Glomerular endothelial cell (primary cell): ENCODE data around the gene PNPLA2. TPM values are rescaled to one million over a fixed set of nuclear protein-coding genes. Genes with fewer than 3 reads are reported as not detected.

ENCODE experiments used
- DNase-seq: peaks from one replicate; pipeline ENCODE4 v3.0.0-alpha.2; 2011; ENCODE audit warnings: low read depth, low spot score; ENCODE audit errors: extremely low read depth
- total RNA-seq: library from RNA; depleted of rRNA; stranded (reverse); fragments of >200 nt; gene quantifications from 2 replicates; pipeline ENCODE4 v1.2.3, GENCODE V29; 2015

PNPLA2 gene, protein sequence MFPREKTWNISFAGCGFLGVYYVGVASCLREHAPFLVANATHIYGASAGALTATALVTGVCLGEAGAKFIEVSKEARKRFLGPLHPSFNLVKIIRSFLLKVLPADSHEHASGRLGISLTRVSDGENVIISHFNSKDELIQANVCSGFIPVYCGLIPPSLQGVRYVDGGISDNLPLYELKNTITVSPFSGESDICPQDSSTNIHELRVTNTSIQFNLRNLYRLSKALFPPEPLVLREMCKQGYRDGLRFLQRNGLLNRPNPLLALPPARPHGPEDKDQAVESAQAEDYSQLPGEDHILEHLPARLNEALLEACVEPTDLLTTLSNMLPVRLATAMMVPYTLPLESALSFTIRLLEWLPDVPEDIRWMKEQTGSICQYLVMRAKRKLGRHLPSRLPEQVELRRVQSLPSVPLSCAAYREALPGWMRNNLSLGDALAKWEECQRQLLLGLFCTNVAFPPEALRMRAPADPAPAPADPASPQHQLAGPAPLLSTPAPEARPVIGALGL
- 27.4 and 58.0 TPM in 2 replicates for total RNA-seq

DNA sequence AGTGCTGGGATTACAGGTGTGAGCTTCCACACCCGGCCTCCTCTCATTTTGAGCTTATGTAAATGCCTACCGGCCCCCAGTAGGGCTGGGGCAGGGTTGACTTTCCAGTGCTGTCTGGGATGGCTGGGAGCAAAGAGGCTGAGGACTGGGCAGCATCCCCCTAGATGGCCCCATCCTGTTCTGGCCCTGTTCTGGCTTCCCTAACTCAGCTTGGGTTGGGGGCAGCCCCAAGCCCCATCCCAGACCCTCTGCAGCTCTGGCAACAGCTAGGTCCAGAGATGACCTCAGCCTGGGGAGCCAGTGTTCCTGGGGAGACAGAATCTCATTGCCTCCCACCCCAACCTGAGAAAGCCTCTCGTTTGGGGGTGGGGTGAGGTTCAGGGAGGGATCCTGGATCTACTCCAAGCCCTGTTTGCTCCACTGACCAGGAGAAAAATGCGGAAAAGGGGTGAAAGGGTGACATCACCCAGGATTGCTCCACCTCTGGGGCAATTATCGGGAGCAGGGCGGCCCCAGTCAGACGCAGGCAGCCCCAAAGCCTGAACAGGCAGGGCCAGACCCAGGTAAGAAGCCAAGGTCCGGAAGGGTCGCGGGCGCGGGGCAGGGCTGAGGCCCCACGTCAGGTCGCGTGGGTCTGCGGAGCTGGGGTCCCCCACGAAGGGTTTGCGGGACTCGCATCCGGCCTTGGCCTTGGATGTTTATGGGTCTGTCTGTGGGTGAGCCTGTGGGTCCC, at the start of gene PNPLA2:
Gene PNPLA2 (plus strand): TSS at position 519 of the 733 bp plus-strand sequence. CDS start 805 bp downstream, outside the sequence.
- no peak for DNase-seq

DNA sequence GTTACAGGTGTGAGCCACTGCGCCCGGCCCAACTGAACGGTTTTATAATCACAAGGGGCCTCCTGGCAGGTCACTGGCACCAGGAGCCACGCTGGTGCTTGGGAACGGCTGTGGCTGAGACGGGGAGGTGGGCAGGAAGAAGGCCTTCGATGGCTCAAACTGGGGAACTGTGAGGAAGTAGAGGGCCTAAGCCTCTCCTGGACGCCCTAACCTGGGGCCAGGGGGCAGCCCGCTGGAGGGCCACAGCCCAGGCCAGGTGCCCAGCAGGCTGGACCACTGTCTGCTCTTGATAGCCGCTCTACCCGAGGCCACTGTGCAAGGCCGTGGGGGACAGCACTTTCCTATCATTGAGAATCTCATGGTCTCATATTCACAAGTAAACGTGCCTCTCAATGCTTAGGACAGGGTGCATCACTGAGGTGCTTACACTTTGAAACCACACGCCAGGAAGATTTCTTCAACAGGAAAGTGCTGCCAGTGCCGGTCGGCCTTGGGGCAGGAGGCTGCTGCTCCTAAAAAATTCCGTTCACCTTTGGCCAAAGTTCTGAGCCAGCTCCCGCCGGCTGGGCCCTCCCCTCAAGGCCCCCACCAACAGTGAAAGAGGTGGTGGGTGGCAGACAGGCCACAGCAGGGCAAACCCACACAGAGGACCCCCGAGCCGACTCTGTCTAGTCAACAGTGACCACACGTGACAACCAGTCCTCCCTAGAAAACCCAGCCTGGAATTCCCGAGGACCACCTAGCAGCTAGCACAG, 48.6 kb upstream of the PNPLA2 start:
- DNase-seq: no peak

DNA sequence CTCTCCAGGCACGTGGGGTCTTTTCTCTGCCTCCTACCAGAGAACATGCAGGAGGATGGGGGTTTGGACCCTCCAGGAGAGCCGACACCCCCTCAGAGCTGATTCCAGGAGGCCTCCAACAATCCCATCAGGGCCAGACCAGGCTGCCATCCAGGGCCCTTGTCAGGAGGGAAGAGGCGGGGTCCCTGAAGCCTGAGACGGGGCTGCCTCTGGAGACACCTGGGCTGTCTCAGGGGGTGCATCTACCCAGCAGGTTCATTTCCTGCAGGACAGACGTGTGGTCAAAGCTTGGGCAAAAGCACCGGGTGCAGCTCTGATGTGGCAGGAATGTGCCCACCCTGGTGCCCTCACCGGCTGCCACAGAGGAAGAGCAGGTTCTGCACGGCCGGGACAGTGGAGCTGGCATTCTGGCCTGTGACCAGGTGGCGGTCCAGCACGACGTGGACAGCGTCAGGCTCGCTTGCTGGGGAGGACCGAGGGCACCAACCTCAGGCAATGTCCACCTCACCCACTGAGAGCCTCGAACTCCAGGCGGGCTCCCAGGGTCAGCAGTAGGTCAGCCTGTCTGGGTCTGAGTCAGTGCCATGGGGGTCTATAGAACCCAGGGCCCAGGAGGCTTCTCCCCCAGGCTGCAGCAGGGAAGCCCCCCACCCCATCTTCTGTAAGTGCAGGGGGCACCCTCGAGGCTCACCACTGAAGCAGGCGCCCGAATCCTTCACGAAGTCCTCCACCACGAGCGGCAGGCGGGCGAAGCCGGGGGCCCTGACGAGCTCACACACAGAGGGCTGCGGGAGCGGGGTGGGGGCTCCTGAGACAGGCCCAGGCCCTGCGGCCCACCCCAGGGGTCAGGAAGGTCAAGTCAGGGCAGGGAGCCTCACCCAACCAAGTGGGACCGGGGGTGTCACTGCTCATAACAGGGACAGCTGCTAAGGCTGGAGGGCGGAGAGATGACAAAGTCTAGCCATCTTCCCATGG, 47.8 kb upstream of the PNPLA2 start:
- DNase-seq: no peak

DNA sequence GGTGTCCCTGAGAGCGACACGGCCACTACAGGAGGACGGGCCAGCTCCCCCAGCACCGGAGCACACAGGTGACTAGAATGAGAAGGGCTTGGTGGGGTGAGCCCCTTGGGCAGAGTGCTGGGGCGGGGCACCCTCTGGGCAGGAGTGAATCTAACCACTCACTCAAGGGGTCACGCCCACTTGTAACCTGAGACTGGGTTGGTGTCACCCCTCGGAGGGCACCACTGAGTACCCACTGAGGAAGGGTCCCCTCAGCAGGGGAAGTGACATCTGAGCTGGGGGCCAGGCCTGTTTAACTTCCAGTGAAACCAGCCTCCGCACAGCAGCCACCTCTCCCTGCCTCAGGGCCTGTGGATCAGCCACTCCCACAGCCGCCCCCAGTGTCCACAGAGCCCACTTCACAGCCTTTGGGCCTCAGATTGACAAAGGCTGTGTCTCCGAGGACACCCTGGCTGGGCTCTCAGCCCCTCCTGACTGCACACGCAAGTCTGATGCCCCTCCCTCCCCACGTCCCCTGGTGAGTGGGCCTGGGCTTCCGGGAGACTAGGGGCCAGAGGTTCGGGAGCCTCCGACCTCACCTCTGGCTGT, 47.0 kb upstream of the PNPLA2 start:
- DNase-seq: no peak

DNA sequence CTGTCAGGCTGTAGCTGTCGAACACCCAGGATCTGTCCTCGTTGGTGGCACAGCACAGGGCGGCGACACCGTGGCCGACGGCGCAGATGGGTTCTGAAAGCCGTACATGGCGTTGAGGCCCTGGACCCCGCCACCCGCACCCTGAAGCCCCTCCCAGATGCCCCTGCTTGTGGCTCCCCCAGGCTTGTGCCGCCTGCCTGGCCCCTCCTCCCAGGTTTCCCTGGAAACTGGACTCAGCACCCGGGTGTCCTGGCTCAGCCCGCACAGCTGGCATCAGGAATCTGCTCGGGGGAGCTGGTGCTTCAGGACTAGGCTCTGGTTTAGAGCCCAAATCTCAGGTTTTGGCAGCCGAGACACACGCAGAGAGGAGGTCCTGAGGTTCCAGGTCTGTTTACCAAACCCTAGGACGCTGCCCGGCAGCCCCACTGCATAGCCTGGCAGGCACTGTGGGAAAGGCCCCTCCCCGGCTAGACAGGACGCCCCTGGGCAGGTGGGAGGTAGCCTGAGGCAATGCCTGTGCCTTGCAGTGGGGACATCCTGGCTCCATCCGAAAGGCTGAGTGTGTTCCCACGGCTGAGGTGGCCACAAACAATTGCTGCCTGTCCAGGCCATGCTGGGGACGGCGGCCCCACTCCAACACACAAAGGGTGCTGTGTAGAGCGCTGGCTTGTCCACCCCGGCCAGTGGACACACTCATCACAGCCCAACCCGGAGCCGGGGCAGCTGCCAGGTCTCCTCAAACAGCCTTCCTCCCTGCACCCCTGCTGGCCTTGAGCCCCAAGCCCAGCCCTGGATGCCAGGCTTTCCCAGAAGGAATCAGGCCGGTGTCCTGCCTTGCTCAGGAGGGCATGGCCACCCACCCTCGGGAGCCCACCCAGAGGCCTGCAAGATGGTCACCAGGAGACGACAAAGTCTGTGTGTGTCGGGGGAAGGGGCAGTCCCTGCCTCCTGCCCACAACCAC, 46.0 kb upstream of the PNPLA2 start:
- no peak for DNase-seq

DNA sequence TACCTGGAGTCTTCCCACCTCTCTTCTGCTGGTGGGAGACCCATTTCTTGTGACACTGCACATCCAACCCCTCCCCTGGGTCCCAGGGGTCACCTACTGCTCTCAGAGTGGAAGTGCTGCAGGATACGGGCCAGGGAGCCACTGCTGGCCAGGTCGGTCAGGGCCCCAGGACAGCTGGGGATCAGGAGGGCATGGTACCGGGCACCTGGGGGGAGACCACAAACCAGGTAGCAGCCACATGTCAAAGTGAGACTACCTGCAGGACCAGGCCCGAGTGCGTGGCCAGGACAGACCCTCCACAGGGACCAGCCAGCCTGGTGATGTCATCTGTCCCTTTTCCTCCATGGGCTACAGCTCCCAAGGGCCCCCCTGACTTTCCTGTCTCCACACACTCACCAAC, 45.3 kb upstream of the PNPLA2 start:
- no peak for DNase-seq

DNA sequence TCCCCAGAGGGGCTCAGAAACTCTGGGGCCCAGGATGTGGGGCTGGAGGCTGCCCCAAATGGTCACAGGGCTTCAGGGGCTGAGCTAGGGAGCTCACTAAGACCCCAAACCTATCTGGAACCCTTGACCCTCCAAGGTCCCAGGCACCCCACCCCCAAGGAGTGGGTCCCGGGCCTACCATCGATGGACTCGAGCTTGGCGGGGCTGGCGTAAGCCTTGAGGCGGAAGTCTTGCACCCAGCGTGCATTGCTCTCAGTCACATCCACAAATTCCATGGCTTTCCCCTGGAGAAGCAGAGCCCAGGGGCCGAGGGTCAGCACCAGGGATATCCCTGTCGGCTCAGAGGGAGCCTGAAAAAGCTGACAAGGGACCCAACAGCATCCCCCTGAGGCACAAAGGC, 44.9 kb upstream of the PNPLA2 start:
- no peak for DNase-seq

DNA sequence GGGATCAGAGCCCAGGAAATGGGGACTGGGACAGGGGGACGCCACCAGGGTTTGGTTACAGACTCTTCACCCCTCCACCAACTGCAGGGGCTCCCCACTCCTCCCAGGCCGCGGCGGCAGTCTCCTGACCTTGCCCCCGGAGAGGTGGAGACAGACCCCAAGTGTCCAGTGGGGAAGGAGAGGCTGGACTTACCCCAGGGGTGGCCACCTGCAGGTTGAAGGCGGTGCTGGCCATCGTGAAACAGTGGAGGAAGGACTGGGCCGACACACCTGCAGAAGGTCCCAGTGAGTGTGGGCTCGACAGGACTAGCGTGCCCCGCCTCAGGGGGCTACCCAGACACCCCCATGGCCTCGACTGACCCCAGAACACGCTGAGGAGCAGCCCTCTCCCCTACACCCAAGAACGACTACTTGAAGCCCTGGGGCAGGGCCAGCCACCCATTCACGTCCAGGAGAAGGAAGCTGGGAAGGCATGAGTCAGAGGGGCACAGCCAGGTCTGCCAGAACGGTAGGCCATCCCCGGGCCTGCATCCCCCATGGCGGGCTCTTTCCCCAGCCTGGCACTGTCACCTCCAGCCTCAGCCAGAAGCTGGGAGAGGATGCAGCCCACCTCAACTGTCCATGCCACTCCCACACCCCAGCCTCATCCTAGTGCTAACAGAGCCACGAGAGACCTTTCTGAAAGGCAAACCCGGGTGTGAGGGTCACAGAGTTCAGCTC, 43.7 kb upstream of the PNPLA2 start:
- DNase-seq: no peak

DNA sequence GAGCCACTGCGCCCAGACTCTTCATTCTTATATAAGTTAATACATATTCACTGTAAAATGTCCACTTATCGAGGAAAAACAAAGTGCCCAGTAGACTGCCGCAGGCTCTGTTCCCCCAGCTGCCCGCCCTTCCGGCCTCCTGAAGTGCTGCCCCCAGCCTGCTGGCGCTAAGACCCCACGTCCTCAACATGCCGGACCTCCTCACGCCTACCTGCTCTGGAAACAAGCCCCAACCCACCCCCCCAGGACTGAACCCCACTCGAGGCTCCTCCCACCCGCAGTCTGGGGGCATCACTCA, 42.5 kb upstream of the PNPLA2 start:
- DNase-seq: no peak

DNA sequence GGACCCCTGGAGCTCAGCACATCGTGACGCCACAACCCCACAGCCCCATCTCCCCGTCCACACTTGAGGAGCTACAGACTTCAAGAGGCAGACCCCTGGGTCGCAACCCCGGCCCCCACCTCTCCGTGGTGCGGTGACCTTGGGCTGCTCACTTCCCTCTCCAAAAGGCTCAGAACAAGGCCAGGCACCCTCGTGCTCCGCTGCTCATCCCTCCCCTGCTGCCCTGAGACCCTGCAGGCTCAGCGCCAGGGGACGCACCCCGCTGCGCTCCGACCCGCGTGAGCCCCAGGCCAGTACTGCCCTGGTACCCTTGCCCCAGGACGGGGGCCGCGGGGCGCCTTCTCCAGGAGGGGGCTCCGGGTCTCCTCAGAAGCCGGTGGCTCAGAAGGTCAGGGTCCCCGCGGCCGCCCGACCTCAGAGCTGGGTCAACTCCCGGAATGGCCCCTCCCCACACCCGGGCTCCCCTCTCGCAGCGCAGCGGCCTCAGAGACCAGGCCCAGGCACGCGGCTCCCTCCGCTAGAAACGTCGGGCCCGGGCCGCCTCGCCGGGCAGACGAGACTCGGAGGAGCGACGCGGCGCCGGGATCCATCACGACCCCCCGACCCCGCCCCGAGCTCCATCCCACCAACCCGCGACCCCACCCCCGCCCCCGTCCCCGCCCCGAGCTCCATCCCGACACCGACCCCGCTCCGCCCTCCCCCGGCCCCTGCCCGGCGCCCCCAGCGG, 42.0 kb upstream of the PNPLA2 start:
- no peak for DNase-seq

DNA sequence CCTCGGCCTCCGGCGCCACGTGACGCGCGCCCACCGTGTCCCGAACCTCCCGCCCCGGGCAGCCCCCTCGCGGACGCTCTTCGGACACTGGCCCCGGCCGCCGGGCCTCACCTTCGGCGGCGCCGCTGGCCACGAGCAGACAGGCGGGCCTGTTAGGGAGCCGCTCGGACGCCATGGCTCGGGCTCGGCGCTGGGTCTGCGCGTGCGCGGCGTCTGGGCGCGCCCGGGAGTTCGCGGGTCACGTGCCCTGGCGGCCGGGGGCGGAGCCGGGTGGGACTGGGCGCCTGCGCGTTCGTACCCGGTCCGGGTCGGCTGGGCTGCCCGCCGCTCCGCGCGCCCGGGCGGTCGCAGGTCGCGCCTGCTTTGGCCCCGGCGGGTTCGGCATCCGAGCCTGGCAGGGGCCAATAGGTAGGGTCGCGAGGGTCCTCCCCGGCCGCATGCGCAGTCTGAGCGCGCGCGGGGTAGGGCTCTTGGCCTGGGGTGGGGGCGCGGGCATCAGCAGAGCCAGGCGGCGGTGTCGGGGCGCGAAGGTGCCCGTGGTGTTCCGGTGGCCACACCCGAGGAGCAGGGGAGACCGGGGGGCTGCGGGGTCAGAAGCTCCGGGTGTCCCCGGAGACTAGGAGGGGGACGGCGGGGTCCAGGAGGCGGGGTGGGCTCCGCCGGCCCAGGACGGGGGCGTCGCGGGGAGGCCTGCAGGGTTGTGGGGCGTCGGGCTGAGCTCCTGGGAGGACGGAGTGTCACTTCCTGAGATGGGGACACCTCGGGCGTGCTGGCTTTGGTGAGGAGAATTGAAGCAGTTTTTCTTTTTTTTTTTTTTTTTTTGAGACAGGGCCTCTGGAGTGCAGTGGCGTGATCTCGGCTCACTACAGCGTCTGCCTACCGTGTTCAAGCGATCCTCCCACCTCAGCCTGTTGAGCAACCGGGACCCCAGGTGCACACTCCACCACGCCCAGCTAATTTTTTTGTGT, 41.1 kb upstream of the PNPLA2 start, which contains the start of gene GATD1:
Gene GATD1 (minus strand): TSS at position 200 of the 968 bp plus-strand sequence. CDS start 25 bp downstream, at position 175.
- no peak for DNase-seq

DNA sequence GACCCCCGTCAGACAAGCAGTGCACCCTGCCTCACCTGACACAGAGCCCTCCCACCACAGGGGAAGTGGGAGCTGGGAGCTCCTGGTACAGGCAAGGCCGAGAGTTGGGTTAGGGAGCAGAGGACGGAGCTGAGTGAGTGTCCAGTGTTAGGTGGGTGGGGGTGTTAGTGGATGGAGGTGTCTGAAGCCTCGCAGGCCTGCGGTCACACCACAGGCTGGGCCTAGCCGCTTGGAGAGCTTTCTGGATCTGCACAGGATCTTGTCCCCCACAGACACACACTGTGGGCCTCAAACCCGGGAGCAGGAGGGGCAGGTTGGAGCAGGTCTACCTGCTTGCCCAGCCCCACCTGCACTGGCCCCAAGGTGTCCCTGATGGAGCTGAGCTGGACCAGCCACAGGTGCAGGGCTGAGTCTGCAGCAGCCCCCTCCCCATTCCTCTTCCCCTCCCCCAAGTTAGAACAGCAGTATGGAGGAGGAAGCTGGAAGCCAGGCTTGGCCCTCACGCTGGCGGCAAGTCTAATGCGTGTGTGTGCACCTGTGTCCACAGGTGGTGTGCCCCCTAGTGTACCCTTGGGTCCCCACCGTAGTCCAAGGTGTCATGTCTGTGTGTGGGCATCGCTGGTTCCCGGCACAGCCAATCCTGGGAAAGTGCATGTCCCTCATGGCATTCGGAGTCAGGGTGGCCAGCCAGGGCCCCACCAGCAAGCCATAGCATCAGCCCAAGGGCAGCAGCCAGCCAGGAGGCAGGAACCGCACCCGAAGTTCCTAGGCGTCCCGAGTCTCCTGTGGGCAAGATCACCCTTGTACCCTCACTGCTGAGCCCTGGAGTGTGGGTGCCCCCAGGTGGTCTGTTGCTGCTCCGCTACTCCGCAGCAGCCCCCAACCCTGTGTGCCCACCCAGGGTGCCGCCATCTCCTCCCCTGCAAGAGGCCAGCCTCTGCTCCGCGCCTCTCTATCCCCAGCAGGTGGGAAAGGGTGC, 39.4 kb upstream of the PNPLA2 start:
- DNase-seq: no peak

DNA sequence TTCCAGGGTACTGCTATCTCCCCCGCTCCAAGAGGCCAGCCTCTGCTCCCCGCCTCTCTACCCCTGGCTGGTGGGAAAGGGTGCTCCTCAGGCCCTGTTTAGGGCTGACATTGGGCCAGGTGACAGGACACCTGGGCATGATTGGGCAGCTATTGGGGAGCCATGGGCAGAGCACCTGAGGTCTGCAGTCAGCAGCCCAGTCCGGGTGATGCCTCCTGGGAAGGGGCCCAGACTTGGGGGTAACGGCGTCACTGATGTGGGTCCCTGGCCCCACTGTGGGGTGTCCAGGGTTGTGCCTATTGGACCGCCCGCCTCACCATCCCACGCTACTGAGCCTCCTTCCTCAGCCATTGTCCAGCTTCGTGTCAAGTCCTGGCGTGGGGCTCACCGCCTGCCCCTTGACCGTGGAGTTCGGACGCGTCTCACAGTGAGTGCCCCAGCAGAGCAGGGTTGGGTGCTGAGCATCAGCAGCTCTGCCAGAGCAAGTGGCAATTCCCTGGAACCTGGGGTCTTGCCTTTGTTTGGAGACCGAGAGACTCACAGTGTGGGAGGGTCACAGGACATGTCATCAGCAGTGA, 38.7 kb upstream of the PNPLA2 start:
- no peak for DNase-seq
